ENCODE results near the gene SETD3. TPM values are rescaled to one million over a fixed set of nuclear protein-coding genes. Genes with fewer than 3 reads are reported as not detected.

The SETD3 gene
- total RNA-seq, 2 donors from 2014 or later, result 57.8 to 68.1 TPM

DNA sequence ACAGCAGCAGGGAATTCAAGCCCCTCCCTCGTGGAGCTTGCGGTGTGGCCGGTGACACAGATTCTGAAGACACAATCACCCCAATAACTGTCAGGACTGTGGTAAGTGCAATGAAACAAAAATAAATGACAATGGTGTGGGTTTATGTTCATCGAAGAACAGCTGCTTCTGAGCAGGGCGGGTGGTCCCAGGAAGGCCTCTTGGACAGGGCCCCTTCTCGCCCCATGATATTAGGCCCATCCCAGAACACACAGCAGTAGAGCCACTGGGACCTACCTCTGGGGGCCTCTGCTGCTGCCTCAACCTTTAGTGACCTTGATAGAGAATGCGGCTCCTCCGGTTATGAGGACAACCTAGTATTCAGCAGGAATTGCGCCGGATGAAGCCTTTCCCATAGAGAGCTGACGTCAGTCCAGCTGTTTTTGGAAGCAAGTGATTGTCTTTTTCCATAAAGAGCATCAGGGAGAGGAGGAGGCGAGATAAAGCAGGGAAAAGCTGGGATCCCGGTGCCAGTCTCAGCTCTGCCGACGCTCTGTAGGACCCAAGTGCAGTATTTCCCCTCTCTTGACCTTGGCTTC, 124.5 kb downstream of the SETD3 start:
- no peak overlapping the region for H3K27ac ChIP-seq (ENCODE audit: low read depth, low read length)
- no peaks in the 10 kb centered on the region for H3K36me3 Mint-ChIP-seq (ENCODE audit: low read depth)
- H3K4me3 ChIP-seq (ENCODE audit: low read length), result no peak overlapping the region
- H3K9me3 Mint-ChIP-seq, result no peaks in the 10 kb centered on the region
- no peak overlapping the region for H3K27ac Mint-ChIP-seq
- TF ChIP-seq, protein P1, sequence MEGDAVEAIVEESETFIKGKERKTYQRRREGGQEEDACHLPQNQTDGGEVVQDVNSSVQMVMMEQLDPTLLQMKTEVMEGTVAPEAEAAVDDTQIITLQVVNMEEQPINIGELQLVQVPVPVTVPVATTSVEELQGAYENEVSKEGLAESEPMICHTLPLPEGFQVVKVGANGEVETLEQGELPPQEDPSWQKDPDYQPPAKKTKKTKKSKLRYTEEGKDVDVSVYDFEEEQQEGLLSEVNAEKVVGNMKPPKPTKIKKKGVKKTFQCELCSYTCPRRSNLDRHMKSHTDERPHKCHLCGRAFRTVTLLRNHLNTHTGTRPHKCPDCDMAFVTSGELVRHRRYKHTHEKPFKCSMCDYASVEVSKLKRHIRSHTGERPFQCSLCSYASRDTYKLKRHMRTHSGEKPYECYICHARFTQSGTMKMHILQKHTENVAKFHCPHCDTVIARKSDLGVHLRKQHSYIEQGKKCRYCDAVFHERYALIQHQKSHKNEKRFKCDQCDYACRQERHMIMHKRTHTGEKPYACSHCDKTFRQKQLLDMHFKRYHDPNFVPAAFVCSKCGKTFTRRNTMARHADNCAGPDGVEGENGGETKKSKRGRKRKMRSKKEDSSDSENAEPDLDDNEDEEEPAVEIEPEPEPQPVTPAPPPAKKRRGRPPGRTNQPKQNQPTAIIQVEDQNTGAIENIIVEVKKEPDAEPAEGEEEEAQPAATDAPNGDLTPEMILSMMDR (conservative IDR thresholded peaks at IDR 0.05), result no peak
- H3K9me3 ChIP-seq (ENCODE audit: control insufficient read depth, low read length), result no peaks in the 10 kb centered on the region
- H3K36me3 ChIP-seq (ENCODE audit: control insufficient read depth, insufficient read depth, low read length), result no peaks in the 10 kb centered on the region
- 95 to 96% methylated on average over 13 to 15 of the region's 15 CpGs for whole genome bisulfite sequencing, 2 experiments (ENCODE audit: insufficient coverage in 1 of 2, insufficient read length in 1 of 2)
- no peaks in the 10 kb centered on the region for H3K27me3 ChIP-seq (ENCODE audit: control insufficient read depth, insufficient read depth, low read length, poor library complexity, severe bottlenecking)
- no peaks in the 10 kb centered on the region for H3K27me3 Mint-ChIP-seq (ENCODE audit: insufficient read depth)
- no peak for DNase-seq
- H3K4me1 Mint-ChIP-seq, result no peaks in the 10 kb centered on the region
- no peaks in the 10 kb centered on the region for H3K4me1 ChIP-seq (ENCODE audit: control insufficient read depth, insufficient read depth, low read length)
- no peak overlapping the region for H3K4me3 Mint-ChIP-seq
- no peak overlapping the region for H3K9ac ChIP-seq (ENCODE audit: extremely low read depth, low read length, poor library complexity, severe bottlenecking)

DNA sequence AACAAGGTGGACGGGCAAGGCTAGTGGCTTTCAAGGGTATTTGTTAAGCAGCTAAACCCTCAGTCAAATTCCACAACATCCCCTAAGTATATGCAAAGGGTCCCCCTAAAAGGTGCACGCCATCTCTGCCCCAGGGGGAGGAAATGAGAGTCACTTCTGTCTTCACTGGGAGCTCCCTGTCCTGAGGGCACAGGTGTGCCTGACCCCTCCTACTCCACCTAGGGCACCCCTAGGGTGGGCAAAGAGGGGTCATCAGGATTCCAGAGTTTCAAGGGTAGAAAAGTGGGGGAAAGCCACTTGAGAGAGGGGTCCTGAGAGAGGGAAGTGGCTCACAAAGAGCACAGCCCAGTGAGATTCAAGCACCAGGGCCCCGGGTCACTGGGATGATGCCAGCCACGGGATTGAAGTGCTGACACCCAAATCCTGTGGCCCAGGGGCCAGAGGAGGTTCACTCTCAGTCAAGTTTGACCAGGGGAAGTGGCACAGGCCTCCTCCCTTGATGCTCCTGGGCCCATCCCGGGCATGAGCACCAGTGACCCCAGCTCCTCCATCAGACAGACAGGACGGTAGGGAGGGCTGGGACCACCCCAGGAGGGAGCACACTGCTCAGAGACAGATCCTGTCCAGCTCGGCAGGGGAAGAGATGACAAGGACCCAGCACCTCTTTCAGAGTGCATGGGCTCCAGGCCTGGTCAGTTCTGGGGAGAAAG, 126.3 kb downstream of the SETD3 start:
- Histone ChIP-seq H3K27ac (ENCODE audit: low read depth, low read length) (no peak overlapping the region), H3K9ac (ENCODE audit: extremely low read depth, low read length, poor library complexity, severe bottlenecking) (no peak overlapping the region), H3K36me3 (ENCODE audit: control insufficient read depth, insufficient read depth, low read length) (no peaks in the 10 kb centered on the region), H3K27me3 (ENCODE audit: control insufficient read depth, insufficient read depth, low read length, poor library complexity, severe bottlenecking) (no peaks in the 10 kb centered on the region), H3K4me3 (ENCODE audit: low read length) (no peak overlapping the region), H3K4me1 (ENCODE audit: control insufficient read depth, insufficient read depth, low read length) (no peaks in the 10 kb centered on the region), H3K9me3 (ENCODE audit: control insufficient read depth, low read length) (no peaks in the 10 kb centered on the region)
- TF ChIP-seq, protein P1 (conservative IDR thresholded peaks at IDR 0.05), result no peak
- no peaks in the 10 kb centered on the region for H3K4me1 Mint-ChIP-seq
- WGBS, 2 experiments (ENCODE audit: insufficient coverage in 1 of 2, insufficient read length in 1 of 2), result 89 to 92% methylated on average over 6 to 7 of the region's 7 CpGs
- DNase-seq, result no peak
- H3K27me3 Mint-ChIP-seq (ENCODE audit: insufficient read depth), result no peaks in the 10 kb centered on the region
- H3K9me3 Mint-ChIP-seq, result no peaks in the 10 kb centered on the region
- H3K36me3 Mint-ChIP-seq (ENCODE audit: low read depth), result no peaks in the 10 kb centered on the region
- H3K27ac Mint-ChIP-seq, result no peak overlapping the region
- H3K4me3 Mint-ChIP-seq, result no peak overlapping the region

DNA sequence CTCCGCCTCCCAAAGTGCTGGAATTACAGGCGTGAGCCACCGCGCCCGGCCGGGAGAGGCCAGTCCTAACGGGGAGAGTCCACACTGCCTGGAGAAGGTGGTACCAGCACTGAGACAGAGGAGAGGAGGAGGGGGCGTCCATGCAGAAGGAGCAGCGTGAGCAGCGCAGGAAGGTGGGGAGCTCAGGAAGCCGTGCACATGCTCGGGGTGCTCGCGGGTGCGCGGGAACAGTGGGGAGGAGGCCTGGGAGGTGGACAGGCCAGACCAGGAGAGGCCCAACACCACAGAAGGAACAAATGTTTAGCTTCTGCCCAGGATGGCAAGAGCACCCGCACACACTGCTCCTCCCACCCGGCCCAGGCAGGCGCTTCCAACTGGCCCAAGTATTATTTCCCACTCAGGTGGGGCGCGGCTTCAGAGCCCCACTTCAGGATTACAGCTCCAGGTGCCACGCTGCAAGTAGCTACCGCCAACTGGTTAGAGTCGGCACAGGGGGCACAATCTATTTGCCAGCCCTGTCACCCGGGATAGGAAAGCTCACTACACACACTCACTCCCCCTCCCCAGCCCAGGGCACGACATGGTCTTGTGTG, 127.9 kb downstream of the SETD3 start:
- no peak overlapping the region for H3K27ac ChIP-seq (ENCODE audit: low read depth, low read length)
- no peak overlapping the region for H3K27ac Mint-ChIP-seq
- H3K36me3 Mint-ChIP-seq (ENCODE audit: low read depth), result no peaks in the 10 kb centered on the region
- WGBS, 2 experiments (ENCODE audit: insufficient coverage in 1 of 2, insufficient read length in 1 of 2), result 90 to 96% methylated on average over 19 to 26 of the region's 26 CpGs
- no peaks in the 10 kb centered on the region for H3K27me3 ChIP-seq (ENCODE audit: control insufficient read depth, insufficient read depth, low read length, poor library complexity, severe bottlenecking)
- no peaks in the 10 kb centered on the region for H3K4me1 ChIP-seq (ENCODE audit: control insufficient read depth, insufficient read depth, low read length)
- DNase-seq, result no peak
- H3K27me3 Mint-ChIP-seq (ENCODE audit: insufficient read depth), result no peaks in the 10 kb centered on the region
- no peaks in the 10 kb centered on the region for H3K9me3 Mint-ChIP-seq
- H3K4me3 ChIP-seq (ENCODE audit: low read length), result no peak overlapping the region
- H3K4me3 Mint-ChIP-seq, result no peak overlapping the region
- H3K9ac ChIP-seq (ENCODE audit: extremely low read depth, low read length, poor library complexity, severe bottlenecking), result no peak overlapping the region
- TF ChIP-seq, protein P1 (conservative IDR thresholded peaks at IDR 0.05), result no peak
- H3K4me1 Mint-ChIP-seq, result no peaks in the 10 kb centered on the region
- H3K36me3 ChIP-seq (ENCODE audit: control insufficient read depth, insufficient read depth, low read length), result no peaks in the 10 kb centered on the region
- no peaks in the 10 kb centered on the region for H3K9me3 ChIP-seq (ENCODE audit: control insufficient read depth, low read length)
